GM23248 (cell line): ENCODE data around the gene RRP8.

Experiments
- EZH2 ChIP-seq: fragments of 200-600 bp; sonication (generic); IDR thresholded peaks from 2 replicates; pipeline ENCODE4 v1.6.1; 2018; ENCODE audit warnings: antibody characterized with exemption, mild to moderate bottlenecking; ENCODE audit not compliant: insufficient read depth, poor library complexity, severe bottlenecking
- EZH2phosphoT487 ChIP-seq: fragments of 200-600 bp; sonication (generic); IDR thresholded peaks from 2 replicates; pipeline ENCODE4 v1.6.1; 2018; ENCODE audit warnings: antibody characterized with exemption, moderate library complexity, mild to moderate bottlenecking, low read depth; ENCODE audit not compliant: insufficient read depth

GRCh38 chr11:6623391-6624363, 20.3 kb upstream of the RRP8 start:
- TF ChIP-seq EZH2 (no peak), EZH2phosphoT487 (no peak)
